AG04449 (cell line): ENCODE data around the gene SLC4A7.
A peak's percentile ranks its signal among the peaks of the same experiment; 100 is the strongest.

Experiments
- CTCF ChIA-PET: fragments of 350-600 bp; formaldehyde crosslinking; extraction: SDS; loops from one replicate; lab custom pipeline; 2021; ENCODE audit warnings: antibody characterized with exemption; lab: Yijun Ruan, JAX
- POLR2A ChIA-PET: fragments of 400-600, 350-600 bp; formaldehyde crosslinking; extraction: SDS; loops from one replicate; lab custom pipeline; 2020; ENCODE audit warnings: antibody characterized with exemption, inconsistent platforms; lab: Yijun Ruan, JAX
- DNase-seq: peaks from one replicate; pipeline ENCODE4 v3.0.0-alpha.2; 2010; ENCODE audit warnings: low read depth, low spot score
- H3K4me3 ChIP-seq: 2 replicates; pipeline ENCODE4 v1.5.1; 2011; ENCODE audit warnings: low read depth, mild to moderate bottlenecking, control low read depth, low read length
- CTCF ChIP-seq: IDR thresholded peaks from one replicate; pipeline ENCODE4 v1.5.1; 2011; ENCODE audit warnings: mild to moderate bottlenecking, moderate library complexity, low read length, control low read depth, inconsistent platforms; ENCODE audit not compliant: insufficient read depth; ENCODE audit errors: missing control alignments

Gene SLC4A7

GRCh38 chr3:27507515-27508266, 23.5 kb upstream of the SLC4A7 start:
- POLR2A ChIA-PET, result no interaction called here
- TF ChIP-seq CTCF, result no peak
- CTCF ChIA-PET, result interaction anchor here (0.8 kb wide), 1 partner anchor 14 kb away, joined by 4 read pairs; no protein-coding TSS in a partner anchor
- DNase-seq, result no peak
- H3K4me3 ChIP-seq, result no peak overlapping the region

- no peak for TF ChIP-seq CTCF
- no peak overlapping the region for H3K4me3 ChIP-seq
- POLR2A ChIA-PET, result no interaction called here
- CTCF ChIA-PET, result interaction anchor here (0.8 kb wide), 1 partner anchor 15 kb away, joined by 4 read pairs; no protein-coding TSS in a partner anchor
- DNase-seq, result no peak
These were observed 22.9 kb upstream of the SLC4A7 start for GRCh38 chr3:27507111-27507510.

- no peak for DNase-seq
- POLR2A ChIA-PET, result no interaction called here
- CTCF ChIA-PET, result no interaction called here
- no peak for TF ChIP-seq CTCF
- H3K4me3 ChIP-seq, result no peak overlapping the region
These were observed 20.6 kb upstream of the SLC4A7 start for GRCh38 chr3:27504749-27505148.

- ChIA-PET CTCF (no interaction called here), POLR2A (interaction anchor here (0.7 to 1.8 kb wide), 2 partner anchors 19 to 176 kb away, joined by 4 to 10 read pairs; partner anchors contain the start of gene SLC4A7)
- peak; percentile 53 for DNase-seq
- TF ChIP-seq CTCF, result no peak
- no peak overlapping the region for H3K4me3 ChIP-seq
These were observed 19.3 kb upstream of the SLC4A7 start for GRCh38 chr3:27503526-27503925.

- no peak overlapping the region for H3K4me3 ChIP-seq
- ChIA-PET POLR2A (no interaction called here), CTCF (interaction anchor here (0.8 to 1.3 kb wide), 3 partner anchors 12 to 33 kb away, joined by 3 read pairs; no protein-coding TSS in a partner anchor)
- no peak for DNase-seq
- TF ChIP-seq CTCF, result no peak
These were observed 17.6 kb upstream of the SLC4A7 start for GRCh38 chr3:27501759-27502158.

GRCh38 chr3:27500986-27501385, 16.8 kb upstream of the SLC4A7 start:
- CTCF ChIA-PET, result interaction anchor here (1.3 kb wide), 1 partner anchor 34 kb away, joined by 3 read pairs; no protein-coding TSS in a partner anchor
- H3K4me3 ChIP-seq, result no peak overlapping the region
- POLR2A ChIA-PET, result no interaction called here
- no peak for TF ChIP-seq CTCF
- no peak for DNase-seq
